HG03439 (cell line): ENCODE measurements around the gene SLC30A4.
"Not testable (repeated sequence)": the region's sequence is repeated elsewhere in the genome, so short reads cannot be mapped to it uniquely, and the experiment has no call there.

ENCODE experiments used
- ATAC-seq: cut with Tn5 transposase; IDR thresholded peaks from one replicate; pipeline ENCODE4 v1.9.1; 2021; ENCODE audit warnings: mild to moderate bottlenecking, moderate library complexity; ENCODE audit not compliant: unreplicated experiment

The SLC30A4 gene

GRCh38 chr15:45522328-45523165 lies at the start of gene SLC30A4:
Gene SLC30A4 (minus strand): TSS chr15:45522755. CDS start chr15:45522354, 401 bp downstream.
- ATAC-seq = peak; percentile 68

- no peak for ATAC-seq
Measured at GRCh38 chr15:45555934-45556608, 33.5 kb upstream of the SLC30A4 start.

GRCh38 chr15:45551676-45552075 lies 29.1 kb upstream of the SLC30A4 start:
- ATAC-seq = no peak

- ATAC-seq = no peak
Measured at GRCh38 chr15:45550436-45550835, 27.9 kb upstream of the SLC30A4 start.

- no peak for ATAC-seq
Measured at GRCh38 chr15:45549541-45550220, 27.1 kb upstream of the SLC30A4 start.

GRCh38 chr15:45548753-45549520 lies 26.4 kb upstream of the SLC30A4 start:
- ATAC-seq = no peak

GRCh38 chr15:45546789-45547188 lies 24.2 kb upstream of the SLC30A4 start:
- no peak for ATAC-seq

- peak; percentile 68 for ATAC-seq
Measured at GRCh38 chr15:45544266-45545023, 21.9 kb upstream of the SLC30A4 start.

- ATAC-seq = no peak
Measured at GRCh38 chr15:45543051-45543450, 20.5 kb upstream of the SLC30A4 start.

- ATAC-seq = no peak
Measured at GRCh38 chr15:45540531-45540930, 18.0 kb upstream of the SLC30A4 start.

GRCh38 chr15:45539680-45540079 lies 17.1 kb upstream of the SLC30A4 start:
- ATAC-seq = no peak

- ATAC-seq = no peak
Measured at GRCh38 chr15:45536934-45537333, 14.4 kb upstream of the SLC30A4 start.

- ATAC-seq = no peak
Measured at GRCh38 chr15:45535486-45536042, 13.0 kb upstream of the SLC30A4 start.

- ATAC-seq = no peak
Measured at GRCh38 chr15:45534821-45535220, 12.3 kb upstream of the SLC30A4 start.

- ATAC-seq = not testable (repeated sequence)
Measured at GRCh38 chr15:45532892-45533291, 10.3 kb upstream of the SLC30A4 start.

GRCh38 chr15:45529613-45530012 lies 7.1 kb upstream of the SLC30A4 start:
- ATAC-seq = no peak

GRCh38 chr15:45527086-45527485 lies 4.5 kb upstream of the SLC30A4 start:
- no peak for ATAC-seq

- ATAC-seq = no peak
Measured at GRCh38 chr15:45523166-45523460, 558 bp upstream of the SLC30A4 start.

GRCh38 chr15:45521596-45522327 lies 793 bp downstream of the SLC30A4 start:
- ATAC-seq = no peak
